Measurements from ENCODE around the gene GAL3ST2.
"Not testable (repeated sequence)": the region's sequence is repeated elsewhere in the genome, so short reads cannot be mapped to it uniquely, and the experiment has no call there.

Gene GAL3ST2

DNA sequence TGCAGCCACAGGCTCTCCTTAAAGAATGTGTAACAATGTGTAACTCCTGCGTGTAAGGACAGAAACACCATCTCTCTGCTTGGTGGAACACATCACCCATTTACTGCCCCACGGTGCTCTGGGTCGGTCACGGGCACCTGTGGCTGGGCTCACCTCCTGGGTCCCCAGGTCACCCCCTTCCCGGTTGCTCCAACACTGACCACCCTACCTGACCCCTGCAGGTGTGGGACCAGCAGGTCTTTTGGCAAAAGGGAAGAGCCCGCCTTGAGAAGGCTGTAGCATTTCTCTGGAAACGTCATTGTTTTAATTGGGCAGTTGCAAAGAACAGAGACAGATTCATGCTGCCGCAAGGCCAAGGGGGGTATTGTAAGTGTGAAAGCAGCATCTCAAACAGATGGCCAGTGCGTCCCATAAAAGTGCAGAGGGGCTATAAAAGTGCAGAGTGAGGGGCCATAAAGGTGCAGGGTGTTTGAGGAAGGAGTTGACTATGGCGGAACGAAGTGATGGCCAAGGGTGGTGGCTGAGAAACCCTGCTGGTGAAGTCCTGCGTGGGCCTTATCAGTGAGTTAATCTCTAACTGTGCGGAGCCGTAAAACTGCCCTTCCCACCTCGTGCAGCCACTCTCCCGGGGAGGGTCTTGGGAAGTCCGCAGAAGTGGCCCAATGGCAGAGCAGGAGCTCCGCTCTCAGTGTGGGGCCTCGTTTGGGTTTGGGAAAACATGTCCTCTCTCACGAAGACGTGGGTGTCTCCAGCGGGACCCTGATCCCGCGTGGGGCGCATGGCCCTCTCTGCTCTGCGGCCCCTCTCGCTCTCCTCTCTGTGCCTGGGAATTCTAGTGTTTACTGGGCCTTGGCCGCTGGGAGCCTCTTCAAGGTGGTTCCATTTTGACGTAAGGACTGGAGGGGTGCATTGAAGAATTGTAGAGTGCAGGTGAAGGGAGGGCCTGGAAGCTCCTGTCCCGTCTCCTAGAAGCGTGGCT lies 18.7 kb downstream of the GAL3ST2 start:
- DNase-seq: no peak

DNA sequence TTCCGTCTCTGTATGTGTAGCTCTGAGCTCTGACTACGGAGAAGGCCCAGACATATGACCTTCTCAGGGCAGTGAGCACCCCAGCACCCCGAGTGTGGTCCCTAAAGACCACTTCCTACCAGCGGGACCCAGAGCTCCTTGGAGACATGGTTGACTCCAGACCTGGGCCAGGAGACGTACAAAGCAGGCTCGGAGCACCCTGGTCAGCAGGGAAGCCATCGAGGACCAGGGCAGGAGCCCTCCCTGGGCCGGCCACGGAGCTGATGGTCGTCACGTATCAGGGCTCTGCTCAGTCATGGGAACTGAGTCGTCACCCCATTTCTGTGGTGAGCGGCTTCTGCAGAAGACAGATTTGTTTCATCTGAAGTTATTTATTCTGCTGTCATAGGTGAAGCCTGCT lies 19.6 kb downstream of the GAL3ST2 start:
- no peak for DNase-seq

DNA sequence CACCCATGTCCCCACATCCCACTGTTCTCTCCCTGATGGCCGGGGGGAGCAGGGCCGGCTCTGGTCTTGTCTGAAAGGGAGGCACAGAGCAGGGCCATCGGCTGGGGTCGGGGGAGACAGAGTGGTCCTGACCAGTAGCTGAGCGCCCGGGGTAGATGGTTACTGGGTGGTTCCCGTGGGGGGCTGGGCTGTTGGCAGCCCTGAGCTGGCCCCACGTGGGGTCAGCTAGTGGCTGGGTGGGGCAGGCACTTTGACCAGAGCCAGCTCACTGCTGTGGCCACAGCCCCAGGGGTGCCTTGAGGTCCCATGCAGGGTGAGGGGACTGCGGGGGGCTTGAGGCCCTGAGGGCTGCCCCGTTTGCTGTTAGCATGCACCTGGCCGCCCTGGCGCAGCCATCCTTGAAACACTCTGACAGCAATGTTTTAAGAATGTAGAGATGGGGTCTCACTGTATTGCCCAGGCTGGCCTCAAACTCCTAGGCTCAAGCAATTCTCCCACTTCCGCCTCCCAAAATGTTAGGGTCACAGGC lies 20.1 kb downstream of the GAL3ST2 start:
- no peak for DNase-seq

DNA sequence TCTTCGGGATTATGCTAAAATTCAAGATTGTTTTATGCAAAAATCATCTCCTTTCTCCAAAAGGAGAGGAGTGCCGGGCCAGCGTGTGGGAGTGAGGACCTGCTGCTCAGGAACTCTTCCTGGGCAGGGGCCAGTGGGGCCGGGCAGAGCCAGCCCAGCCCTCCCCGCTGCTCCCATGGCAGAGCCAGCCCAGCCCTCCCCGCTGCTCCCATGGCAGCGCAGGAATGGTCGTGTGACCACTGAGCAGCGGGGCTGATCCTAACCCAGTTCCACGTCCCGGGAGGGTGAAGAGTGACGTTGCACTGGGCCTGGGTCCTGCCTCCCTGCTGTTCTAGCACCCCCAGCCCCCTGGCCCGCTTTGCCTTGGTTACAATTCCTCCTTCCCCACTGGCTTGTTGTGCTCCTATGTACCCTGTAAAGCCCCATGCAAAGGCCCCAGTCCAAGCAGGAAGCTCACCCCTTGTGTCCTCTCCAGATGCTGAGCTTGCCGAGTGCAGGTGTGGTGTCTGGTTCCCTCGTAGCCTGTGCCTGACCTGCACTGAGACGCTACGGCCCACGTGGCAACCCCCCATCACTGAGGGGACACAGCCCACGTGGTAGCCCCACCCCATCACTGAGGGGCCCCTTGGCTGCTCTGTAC lies 20.9 kb downstream of the GAL3ST2 start:
- no peak for DNase-seq

DNA sequence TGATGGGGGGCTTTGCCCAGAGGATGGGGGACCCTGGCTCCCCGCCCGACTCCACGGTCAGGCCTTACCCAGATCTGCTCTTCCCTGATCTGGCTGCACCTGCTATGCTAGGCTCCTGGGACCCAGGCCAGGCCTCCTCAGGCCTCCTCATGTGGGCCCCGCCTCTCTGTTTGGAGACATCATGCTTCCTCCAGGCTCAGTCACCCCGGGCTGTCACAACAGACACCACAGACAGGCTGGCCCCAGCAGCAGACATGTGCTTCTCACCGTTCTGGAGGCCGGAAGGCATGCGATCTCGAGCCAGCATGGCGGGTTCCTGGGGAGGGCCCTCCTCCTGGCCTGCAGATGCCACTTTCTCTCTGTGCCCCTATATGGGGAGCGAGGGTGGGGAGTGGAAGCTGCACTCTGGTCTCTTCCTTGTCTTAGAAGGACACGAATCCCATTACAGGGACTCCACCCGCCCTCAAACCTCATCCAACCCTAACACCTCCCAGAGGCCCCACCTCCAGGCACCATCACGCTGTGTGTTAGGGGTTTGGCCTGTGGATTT lies 21.5 kb downstream of the GAL3ST2 start:
- DNase-seq: no peak

DNA sequence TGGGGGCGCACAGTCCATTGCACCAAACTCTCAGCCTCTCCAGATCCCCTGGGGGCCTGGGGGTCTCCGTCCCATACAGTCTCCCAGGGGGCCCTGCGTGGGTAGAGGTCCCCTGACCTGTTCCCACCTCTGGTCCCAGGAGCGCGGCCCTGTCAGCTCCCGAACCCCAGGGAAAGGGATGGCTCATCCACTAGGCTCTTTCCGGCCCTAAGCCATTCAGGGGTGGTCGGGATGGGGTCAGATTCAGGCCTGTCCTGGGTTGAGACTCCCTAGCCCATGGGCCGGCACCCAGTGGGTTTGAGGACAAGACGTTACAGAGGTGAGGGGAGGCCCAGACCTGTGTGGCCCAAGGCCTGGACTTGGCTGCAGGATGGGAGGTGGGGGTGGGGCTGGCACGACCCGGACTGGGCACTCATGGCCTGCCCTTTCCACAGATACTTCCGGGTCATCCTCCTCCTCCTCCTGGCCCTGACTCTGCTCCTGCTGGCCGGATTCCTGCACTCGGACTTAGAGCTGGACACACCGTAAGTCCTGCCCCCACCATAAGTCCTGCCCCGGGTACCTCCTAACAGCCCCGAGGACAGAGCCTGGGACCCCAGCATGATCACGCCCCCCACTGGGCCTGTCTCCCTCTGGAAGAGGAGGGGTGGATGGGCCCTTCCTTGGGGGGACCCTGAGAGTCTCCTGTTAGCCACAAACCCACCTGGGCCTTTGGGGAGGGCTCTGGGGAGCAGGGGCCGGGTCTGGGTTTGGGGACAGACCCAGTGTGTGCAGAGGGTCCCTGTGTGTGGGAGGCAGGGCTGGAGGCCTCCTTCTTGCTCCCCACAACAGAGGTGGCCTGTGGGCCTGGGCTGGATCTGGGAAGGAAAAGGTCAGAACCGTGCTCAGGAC lies 22.3 kb downstream of the GAL3ST2 start:
- DNase-seq: no peak

DNA sequence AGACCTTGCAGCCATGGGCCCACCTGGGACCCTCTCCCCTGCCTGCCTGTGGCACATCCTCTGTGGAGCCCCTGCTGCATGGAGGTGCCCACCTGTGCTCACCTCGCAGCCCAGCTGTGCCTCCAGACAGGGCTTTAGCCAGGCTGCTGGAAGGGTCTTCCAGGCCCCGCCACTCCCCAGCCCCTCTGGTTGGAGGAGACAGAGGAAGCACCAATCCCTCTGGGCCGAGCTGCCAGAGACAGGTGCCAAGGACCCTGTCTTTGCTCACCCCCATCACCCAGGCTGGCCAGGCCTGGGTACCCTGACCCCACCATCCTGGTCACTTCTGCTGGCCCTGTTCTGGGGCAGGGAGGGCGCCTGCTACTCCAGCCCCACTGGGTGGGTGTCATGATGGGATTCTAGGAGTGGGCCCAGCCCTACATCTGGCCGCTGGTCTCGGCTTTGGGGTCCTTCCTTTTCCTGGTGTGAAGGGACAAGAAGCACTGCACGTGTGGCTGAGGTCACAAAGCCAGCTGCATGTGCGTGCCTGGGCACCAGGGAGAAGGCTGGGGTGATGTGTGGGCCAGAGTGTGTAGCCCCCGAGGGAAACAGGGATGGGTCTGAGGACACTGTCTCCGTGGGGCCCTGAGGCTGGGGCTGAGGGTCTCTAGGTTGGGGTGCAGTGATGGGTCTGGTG lies 23.0 kb downstream of the GAL3ST2 start:
- DNase-seq: no peak

DNA sequence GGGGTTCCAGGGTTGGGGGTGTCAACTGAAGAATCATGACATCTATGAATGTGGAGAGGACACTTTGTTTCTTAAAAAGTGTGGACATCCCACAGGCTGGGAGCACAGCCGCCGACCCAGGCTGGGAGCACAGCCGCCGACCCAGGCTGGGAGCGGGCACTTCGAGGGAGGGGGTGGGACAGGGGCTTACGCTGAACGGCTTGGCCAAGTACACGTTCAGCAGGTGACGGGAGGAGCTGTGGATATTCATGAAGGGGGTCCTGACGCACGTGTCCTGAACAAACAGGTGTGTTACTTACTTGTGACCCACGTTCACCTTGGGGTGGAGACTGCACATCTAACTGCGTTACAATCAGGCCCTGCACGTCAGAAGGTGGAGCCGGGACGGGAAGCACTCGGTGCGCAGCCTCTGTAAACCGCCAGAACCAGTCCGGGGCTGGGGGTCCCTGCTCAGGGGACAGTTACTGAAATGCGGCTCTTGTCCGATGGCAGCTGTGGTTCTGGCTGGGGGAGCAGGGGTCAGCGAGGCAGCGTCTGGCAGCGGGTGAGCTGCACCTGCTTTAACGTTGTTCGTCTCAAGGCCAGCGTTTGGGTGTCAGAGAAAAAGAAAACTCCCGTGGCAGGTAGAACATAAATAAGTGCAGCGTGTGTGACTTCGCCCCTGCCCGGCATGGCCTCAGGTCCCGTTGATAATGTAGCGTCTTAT lies 23.7 kb downstream of the GAL3ST2 start:
- not testable (repeated sequence) for DNase-seq

DNA sequence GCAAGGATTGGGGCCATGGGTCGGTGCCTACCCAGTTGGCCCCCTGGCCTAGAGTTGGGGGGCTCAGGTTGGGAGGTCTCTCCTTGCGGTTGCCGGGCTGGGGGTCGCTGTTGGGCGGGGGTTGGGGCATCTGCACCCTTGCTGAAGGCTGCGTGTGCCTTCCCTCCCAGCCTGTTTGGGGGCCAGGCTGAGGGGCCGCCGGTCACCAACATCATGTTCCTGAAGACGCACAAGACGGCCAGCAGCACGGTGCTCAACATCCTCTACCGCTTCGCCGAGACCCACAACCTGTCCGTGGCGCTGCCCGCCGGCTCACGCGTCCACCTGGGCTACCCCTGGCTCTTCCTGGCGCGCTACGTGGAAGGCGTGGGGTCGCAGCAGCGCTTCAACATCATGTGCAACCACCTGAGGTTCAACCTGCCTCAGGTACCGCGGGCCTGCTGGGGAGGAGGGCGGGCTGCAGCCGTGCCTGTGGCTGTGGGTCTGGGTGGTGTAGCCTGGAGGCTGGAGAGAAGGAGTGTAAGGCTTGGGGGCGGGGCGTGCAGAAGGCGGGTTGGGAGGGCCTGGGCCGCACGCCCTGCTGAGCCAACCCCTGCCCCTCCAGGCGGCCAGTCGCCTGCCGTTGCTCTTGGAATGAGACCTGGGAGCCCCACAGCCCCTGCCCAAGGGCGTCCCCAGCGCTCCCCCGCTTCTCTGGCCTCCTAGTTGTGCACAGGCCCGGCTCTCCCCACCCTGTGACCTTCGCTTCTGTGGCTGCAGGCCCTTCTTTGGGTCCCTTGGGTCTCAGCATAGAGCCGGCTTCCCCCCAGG lies 25.2 kb downstream of the GAL3ST2 start:
- DNase-seq: no peak

DNA sequence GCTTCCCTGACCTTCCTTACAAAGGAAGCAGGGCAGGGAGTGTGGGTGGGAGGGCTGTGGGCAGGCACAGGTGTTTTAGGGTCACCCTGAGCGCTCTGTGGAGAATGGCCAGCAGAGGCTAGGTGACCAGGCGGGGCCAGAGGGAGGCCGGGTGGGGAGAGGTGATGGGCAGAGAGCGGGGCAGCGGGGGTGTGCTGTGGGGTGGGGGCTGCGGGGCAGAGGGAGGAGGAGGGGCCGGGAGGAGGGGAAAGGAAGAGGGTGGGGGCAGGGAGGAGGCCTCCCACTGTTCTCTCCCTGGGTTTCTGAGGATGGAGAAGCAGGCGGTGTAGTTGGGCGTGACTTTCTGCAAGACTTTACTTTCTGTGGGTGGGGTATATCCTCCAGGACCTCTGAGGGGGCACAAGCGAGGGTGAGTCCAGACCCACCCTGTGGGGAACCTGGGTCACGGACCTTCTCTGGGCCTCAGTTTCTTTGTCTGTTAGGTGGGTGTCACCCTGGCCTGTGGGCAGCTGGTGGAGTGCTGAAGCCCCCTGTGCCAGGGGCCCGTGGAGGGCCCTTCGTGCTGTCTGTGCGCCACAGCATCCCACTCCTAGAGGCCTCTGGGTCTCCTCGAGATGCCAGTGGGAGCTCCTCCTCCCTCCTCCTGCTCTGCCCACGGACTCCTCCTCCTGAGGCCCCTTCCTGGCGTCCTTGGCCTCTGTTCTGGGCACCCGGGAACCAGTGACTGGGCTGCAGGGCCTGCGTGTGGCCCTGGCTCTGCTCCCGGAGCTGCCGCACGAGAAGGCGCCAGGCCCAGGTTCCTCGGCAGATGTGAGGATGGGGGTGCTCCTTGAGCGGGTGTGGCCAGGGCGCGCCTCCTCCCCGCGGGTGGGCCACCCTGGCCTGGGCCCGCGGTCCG lies 26.0 kb downstream of the GAL3ST2 start:
- no peak for DNase-seq

DNA sequence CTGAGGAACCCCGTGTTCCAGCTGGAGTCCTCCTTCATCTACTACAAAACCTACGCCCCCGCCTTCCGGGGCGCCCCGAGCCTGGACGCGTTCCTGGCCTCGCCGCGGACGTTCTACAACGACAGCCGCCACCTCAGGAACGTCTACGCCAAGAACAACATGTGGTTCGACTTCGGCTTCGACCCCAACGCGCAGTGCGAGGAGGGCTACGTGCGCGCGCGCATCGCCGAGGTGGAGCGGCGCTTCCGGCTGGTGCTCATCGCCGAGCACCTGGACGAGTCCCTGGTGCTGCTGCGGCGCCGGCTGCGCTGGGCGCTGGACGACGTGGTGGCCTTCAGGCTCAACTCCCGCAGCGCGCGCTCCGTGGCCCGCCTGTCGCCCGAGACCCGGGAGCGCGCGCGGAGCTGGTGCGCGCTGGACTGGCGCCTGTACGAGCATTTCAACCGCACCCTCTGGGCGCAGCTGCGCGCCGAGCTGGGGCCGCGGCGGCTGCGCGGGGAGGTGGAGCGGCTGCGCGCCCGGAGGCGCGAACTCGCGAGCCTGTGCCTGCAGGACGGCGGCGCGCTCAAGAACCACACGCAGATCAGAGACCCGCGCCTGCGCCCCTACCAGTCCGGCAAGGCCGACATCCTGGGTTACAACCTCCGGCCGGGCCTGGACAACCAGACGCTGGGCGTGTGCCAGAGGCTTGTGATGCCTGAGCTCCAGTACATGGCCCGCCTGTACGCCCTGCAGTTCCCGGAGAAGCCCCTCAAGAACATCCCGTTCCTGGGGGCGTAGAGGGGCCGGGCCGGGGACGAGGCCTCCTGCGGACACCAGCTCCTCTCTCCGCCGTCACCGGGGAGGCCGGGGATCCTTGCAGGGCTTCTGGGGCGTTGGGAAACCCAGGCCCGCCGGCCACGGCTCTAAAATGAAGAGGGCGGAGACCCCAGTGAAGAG lies 27.0 kb downstream of the GAL3ST2 start:
- no peak for DNase-seq

DNA sequence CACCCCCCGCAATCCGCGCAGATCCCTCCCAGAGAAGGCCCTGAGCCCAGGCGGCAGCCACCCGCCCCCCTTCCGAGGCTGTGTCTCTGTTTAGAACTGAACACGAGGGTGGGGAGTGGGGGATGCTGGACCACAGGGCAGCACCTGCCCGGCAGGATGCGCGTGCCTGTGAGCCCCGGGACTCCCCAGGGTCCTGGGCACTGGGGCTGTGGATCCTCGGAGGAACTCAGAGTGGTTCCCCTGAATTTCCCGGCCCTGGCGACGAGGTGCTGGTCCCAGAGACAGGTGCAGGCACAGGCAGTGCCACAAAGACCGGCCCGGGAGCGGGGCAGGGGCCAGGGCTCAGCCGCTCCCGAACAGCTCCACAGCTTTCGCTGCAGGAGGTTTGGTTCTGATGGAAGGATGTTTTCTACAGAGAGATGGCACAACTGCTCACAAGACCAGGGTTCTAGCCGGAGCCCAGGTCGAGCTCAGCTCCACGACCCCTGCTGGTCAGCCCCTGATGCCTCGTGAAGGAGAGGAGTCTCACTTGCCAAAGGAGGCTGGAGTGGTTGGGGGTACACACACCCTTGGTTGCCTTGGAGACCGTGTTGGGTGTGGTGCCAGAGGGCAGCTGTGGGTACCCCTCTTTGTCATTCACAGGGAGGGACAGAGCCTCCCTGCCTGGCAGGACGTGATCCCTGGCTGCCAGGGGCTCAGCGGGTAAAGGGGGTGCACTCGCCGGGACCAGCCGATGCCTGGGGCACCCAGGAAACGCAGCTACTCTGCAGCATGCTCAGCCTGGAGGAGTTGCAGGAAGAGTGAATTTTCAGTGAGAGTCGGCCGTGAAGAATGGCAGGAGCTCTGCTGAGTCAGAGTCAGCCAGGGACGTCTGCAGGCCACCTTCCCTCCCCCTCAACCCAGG lies 28.0 kb downstream of the GAL3ST2 start:
- no peak for DNase-seq

DNA sequence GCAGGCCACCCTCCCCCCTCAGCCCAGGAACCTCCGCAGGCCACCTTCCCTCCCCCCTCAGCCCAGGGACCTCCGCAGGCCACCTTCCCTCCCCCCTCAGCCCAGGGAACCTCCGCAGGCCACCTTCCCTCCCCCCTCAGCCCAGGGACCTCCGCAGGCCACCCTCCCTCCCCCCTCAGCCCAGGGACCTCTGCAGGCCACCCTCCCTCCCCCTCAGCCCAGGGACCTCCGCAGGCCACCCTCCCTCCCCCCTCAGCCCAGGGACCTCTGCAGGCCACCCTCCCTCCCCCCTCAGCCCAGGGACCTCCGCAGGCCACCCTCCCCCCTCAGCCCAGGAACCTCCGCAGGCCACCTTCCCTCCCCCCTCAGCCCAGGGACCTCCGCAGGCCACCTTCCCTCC lies 29.6 kb downstream of the GAL3ST2 start:
- DNase-seq: not testable (repeated sequence)

DNA sequence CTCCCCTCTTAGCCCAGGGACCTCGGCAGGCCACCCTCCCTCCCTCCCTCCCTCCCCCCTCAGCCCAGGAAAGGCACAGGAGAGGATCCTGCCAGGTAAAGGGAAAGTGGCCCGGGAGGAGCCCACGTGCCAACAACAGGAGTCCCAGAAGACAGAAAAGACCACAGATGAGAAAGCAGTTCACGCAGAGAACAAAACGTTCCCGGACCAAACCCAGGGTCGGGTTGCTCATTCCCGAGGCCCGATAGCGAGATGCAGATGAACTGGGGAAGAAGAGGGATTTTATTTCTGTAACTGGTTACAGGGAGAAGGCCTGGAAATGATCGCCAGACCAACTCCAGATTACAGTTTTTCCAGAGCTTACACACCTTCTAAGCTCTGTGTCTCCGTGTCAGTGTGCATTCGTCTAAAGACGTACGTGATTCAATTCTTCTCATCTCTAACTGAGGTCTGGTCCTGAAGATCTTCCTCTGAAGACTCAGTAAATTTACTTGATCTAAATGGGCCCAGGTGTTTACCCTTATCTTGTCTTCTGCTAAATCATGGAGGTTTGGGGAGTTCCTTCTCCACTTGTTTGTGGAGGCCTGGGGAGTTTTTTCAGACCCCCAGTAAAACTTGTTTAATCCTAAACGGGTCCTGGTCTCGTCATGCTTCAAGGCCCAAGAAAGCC lies 31.6 kb downstream of the GAL3ST2 start:
- no peak for DNase-seq

DNA sequence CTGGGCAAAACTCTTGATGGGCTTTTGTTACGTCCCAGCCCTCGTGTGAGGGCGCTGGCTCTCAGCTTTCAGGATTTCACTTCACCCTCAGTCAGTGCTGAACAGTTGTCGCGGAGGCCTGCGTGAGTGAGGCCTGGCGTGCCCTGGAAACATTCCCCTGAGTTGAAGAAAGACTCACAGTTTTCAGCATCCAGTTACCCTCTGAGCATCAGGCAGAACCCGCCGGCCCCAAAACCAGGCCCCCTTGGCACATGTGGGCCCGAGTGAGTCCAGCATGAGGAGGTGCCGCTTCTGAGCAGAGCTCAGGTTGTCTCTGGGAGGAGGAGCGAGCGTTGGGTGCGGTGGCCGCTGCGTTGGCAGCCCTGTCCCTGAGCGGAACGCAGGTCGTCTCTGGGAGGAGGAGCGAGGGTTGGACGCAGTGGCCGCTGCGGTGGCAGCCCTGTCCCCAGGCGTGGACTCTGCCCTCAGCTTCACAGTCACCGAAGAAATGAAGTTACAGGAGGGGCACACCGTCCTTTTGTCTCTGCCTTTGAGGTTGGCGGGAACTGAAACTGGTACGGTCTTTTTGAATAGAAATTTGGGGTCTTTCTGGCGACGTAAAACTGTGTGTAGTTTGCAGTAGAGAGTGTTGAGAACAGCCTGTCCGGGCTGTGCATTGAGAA lies 32.2 kb downstream of the GAL3ST2 start, which contains the start of gene NEU4:
TSS of gene NEU4 (plus strand) at position 473 of the 662 bp plus-strand sequence. CDS start 5,292 bp downstream, outside the sequence.
- DNase-seq: no peak
